Stimulated activated naive CD8-positive, alpha-beta T cell treated with anti-CD3 and anti-CD28 coated beads, Interleukin-15, Interleukin-2, amounts not matched to agents 100 ng/mL and 50 ng/mL, for 24 hours (primary cell): ENCODE data around the gene HOMER2.

Source experiments
- H3K27ac Mint-ChIP-seq: one replicate; pipeline ENCODE4 v1.8.0; 2021; ENCODE audit warnings: mild to moderate bottlenecking, mixed read lengths
- H3K27me3 Mint-ChIP-seq: one replicate; pipeline ENCODE4 v1.8.0; 2021; ENCODE audit warnings: mixed read lengths
- H3K36me3 Mint-ChIP-seq: one replicate; pipeline ENCODE4 v1.8.0; 2021; ENCODE audit warnings: low read depth, mixed read lengths
- H3K4me1 Mint-ChIP-seq: one replicate; pipeline ENCODE4 v1.8.0; 2021; ENCODE audit warnings: low read depth, mixed read lengths
- H3K4me3 Mint-ChIP-seq: one replicate; pipeline ENCODE4 v1.8.0; 2021; ENCODE audit warnings: mild to moderate bottlenecking, mixed read lengths
- H3K9me3 Mint-ChIP-seq: one replicate; pipeline ENCODE4 v1.8.0; 2021; ENCODE audit warnings: mixed read lengths

The HOMER2 gene

GRCh38 chr15:82972990-82973389 is 20.5 kb upstream of the HOMER2 start:
- Mint-ChIP-seq H3K4me1 (no peaks in the 10 kb centered on the region), H3K4me3 (no peak overlapping the region), H3K27me3 (no peaks in the 10 kb centered on the region), H3K9me3 (no peaks in the 10 kb centered on the region), H3K27ac (no peak overlapping the region), H3K36me3 (no peaks in the 10 kb centered on the region)

- no peaks in the 10 kb centered on the region for H3K27me3 Mint-ChIP-seq
- H3K9me3 Mint-ChIP-seq = no peaks in the 10 kb centered on the region
- no peaks in the 10 kb centered on the region for H3K36me3 Mint-ChIP-seq
- H3K4me3 Mint-ChIP-seq = no peak overlapping the region
- peaks cover 5% of the 10 kb centered on the region for H3K4me1 Mint-ChIP-seq
- H3K27ac Mint-ChIP-seq = no peak overlapping the region
Measured at GRCh38 chr15:82971218-82971984, 18.9 kb upstream of the HOMER2 start.

GRCh38 chr15:82970696-82971095 is 18.2 kb upstream of the HOMER2 start:
- H3K36me3 Mint-ChIP-seq = no peaks in the 10 kb centered on the region
- H3K27ac Mint-ChIP-seq = no peak overlapping the region
- no peaks in the 10 kb centered on the region for H3K9me3 Mint-ChIP-seq
- H3K4me1 Mint-ChIP-seq = peaks cover 11% of the 10 kb centered on the region
- H3K27me3 Mint-ChIP-seq = no peaks in the 10 kb centered on the region
- H3K4me3 Mint-ChIP-seq = no peak overlapping the region

GRCh38 chr15:82970078-82970686 is 17.7 kb upstream of the HOMER2 start:
- H3K27ac Mint-ChIP-seq = no peak overlapping the region
- H3K36me3 Mint-ChIP-seq = no peaks in the 10 kb centered on the region
- no peaks in the 10 kb centered on the region for H3K9me3 Mint-ChIP-seq
- no peaks in the 10 kb centered on the region for H3K27me3 Mint-ChIP-seq
- peaks cover 11% of the 10 kb centered on the region for H3K4me1 Mint-ChIP-seq
- no peak overlapping the region for H3K4me3 Mint-ChIP-seq

GRCh38 chr15:82969353-82969752 is 16.8 kb upstream of the HOMER2 start:
- H3K9me3 Mint-ChIP-seq = no peaks in the 10 kb centered on the region
- no peak overlapping the region for H3K27ac Mint-ChIP-seq
- H3K36me3 Mint-ChIP-seq = no peaks in the 10 kb centered on the region
- H3K27me3 Mint-ChIP-seq = no peaks in the 10 kb centered on the region
- no peak overlapping the region for H3K4me3 Mint-ChIP-seq
- H3K4me1 Mint-ChIP-seq = peaks cover 11% of the 10 kb centered on the region

GRCh38 chr15:82968066-82968465 is 15.5 kb upstream of the HOMER2 start:
- Mint-ChIP-seq H3K36me3 (no peaks in the 10 kb centered on the region), H3K4me3 (no peak overlapping the region), H3K27me3 (no peaks in the 10 kb centered on the region), H3K27ac (no peak overlapping the region), H3K4me1 (peaks cover 11% of the 10 kb centered on the region), H3K9me3 (no peaks in the 10 kb centered on the region)

GRCh38 chr15:82966671-82967071 is 14.2 kb upstream of the HOMER2 start:
- Mint-ChIP-seq H3K27me3 (no peaks in the 10 kb centered on the region), H3K27ac (no peak overlapping the region), H3K4me3 (no peak overlapping the region), H3K4me1 (peaks cover 11% of the 10 kb centered on the region), H3K36me3 (no peaks in the 10 kb centered on the region), H3K9me3 (no peaks in the 10 kb centered on the region)

- Mint-ChIP-seq H3K4me3 (no peak overlapping the region), H3K27ac (no peak overlapping the region), H3K36me3 (no peaks in the 10 kb centered on the region), H3K4me1 (peaks cover 11% of the 10 kb centered on the region), H3K27me3 (no peaks in the 10 kb centered on the region), H3K9me3 (no peaks in the 10 kb centered on the region)
Measured at GRCh38 chr15:82964890-82965289, 12.4 kb upstream of the HOMER2 start.

- Mint-ChIP-seq H3K36me3 (no peaks in the 10 kb centered on the region), H3K4me3 (no peak overlapping the region), H3K27me3 (no peaks in the 10 kb centered on the region), H3K4me1 (peaks cover 11% of the 10 kb centered on the region), H3K9me3 (no peaks in the 10 kb centered on the region), H3K27ac (no peak overlapping the region)
Measured at GRCh38 chr15:82963471-82964341, 11.2 kb upstream of the HOMER2 start.

GRCh38 chr15:82960766-82961165 is 8.2 kb upstream of the HOMER2 start:
- no peaks in the 10 kb centered on the region for H3K9me3 Mint-ChIP-seq
- H3K4me1 Mint-ChIP-seq = no peaks in the 10 kb centered on the region
- no peaks in the 10 kb centered on the region for H3K36me3 Mint-ChIP-seq
- no peak overlapping the region for H3K4me3 Mint-ChIP-seq
- no peak overlapping the region for H3K27ac Mint-ChIP-seq
- no peaks in the 10 kb centered on the region for H3K27me3 Mint-ChIP-seq

GRCh38 chr15:82959423-82959822 is 6.9 kb upstream of the HOMER2 start:
- Mint-ChIP-seq H3K27me3 (no peaks in the 10 kb centered on the region), H3K4me3 (no peak overlapping the region), H3K9me3 (no peaks in the 10 kb centered on the region), H3K36me3 (no peaks in the 10 kb centered on the region), H3K27ac (no peak overlapping the region), H3K4me1 (no peaks in the 10 kb centered on the region)

- no peak overlapping the region for H3K27ac Mint-ChIP-seq
- no peaks in the 10 kb centered on the region for H3K9me3 Mint-ChIP-seq
- H3K4me1 Mint-ChIP-seq = no peaks in the 10 kb centered on the region
- no peaks in the 10 kb centered on the region for H3K36me3 Mint-ChIP-seq
- no peak overlapping the region for H3K4me3 Mint-ChIP-seq
- H3K27me3 Mint-ChIP-seq = no peaks in the 10 kb centered on the region
Measured at GRCh38 chr15:82958638-82959037, 6.1 kb upstream of the HOMER2 start.

- H3K4me3 Mint-ChIP-seq = no peak overlapping the region
- no peaks in the 10 kb centered on the region for H3K36me3 Mint-ChIP-seq
- H3K27me3 Mint-ChIP-seq = peaks cover 9% of the 10 kb centered on the region
- no peaks in the 10 kb centered on the region for H3K9me3 Mint-ChIP-seq
- H3K4me1 Mint-ChIP-seq = peaks cover 5% of the 10 kb centered on the region
- H3K27ac Mint-ChIP-seq = peak overlapping the region; percentile 9
Measured at GRCh38 chr15:82951472-82952157, 905 bp downstream of the HOMER2 start.

- Mint-ChIP-seq H3K27ac (no peak overlapping the region), H3K27me3 (peaks cover 13% of the 10 kb centered on the region), H3K36me3 (no peaks in the 10 kb centered on the region), H3K4me3 (no peak overlapping the region), H3K4me1 (peaks cover 5% of the 10 kb centered on the region), H3K9me3 (no peaks in the 10 kb centered on the region)
Measured at GRCh38 chr15:82950746-82951370, 1.7 kb downstream of the HOMER2 start.
